ENCODE data around the gene LNP1. TPM values are rescaled to one million over a fixed set of nuclear protein-coding genes. Genes with fewer than 3 reads are reported as not detected.
"Not testable (repeated sequence)": the region's sequence is repeated elsewhere in the genome, so short reads cannot be mapped to it uniquely, and the experiment has no call there.

The LNP1 gene
- total and polyA plus RNA-seq, 4 donors: 2.8 to 12.8 (median 5.8) TPM

DNA sequence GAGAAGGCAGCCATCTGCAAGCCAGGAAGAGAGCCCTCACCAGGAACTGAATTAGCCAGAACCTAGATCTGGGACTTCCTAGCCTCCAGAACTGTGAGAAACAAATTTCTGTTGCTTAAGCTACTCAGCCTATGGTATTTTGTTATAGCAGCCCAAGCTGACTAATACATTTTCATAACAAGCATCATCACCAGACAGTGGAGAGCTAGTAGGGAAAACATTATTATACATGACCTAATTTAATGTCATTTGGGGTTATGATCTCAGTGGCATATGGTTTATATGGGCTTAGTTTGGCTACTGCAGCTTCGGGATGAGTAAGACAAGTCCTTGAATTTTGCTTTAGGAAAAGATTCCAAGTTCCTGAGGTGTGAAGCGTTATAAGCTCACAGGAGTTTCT, 35.6 kb downstream of the LNP1 start:
- WGBS, 2 donors: 94 to 97% methylated on average over 2 of the region's 2 CpGs
- no peaks in the 10 kb centered on the region for H3K9me3 ChIP-seq (ENCODE audit: control insufficient read depth, low read length)
- no peak overlapping the region for H3K27ac ChIP-seq (ENCODE audit: low read depth in 1 of 2, low read length in 2 of 2)
- no peaks in the 10 kb centered on the region for H3K27me3 ChIP-seq (ENCODE audit: control insufficient read depth in 1 of 2, insufficient read depth in 2 of 2, low read length in 1 of 2)
- DNase-seq (no peak), ATAC-seq (ENCODE audit: low FRiP score) (no peak)
- intact Hi-C loops (cut with DNase I): no loop called here
- no peaks in the 10 kb centered on the region for H3K36me3 ChIP-seq (ENCODE audit: control insufficient read depth in 1 of 2, insufficient read depth in 2 of 2, low read length in 1 of 2)
- no peak overlapping the region for H3K4me3 ChIP-seq (ENCODE audit: low read length in 2 of 2)
- H3K4me1 ChIP-seq (ENCODE audit: control insufficient read depth in 1 of 2, insufficient read depth in 2 of 2, low read length in 2 of 2): peaks cover 0 to 2% of the 10 kb centered on the region in 2 donors

DNA sequence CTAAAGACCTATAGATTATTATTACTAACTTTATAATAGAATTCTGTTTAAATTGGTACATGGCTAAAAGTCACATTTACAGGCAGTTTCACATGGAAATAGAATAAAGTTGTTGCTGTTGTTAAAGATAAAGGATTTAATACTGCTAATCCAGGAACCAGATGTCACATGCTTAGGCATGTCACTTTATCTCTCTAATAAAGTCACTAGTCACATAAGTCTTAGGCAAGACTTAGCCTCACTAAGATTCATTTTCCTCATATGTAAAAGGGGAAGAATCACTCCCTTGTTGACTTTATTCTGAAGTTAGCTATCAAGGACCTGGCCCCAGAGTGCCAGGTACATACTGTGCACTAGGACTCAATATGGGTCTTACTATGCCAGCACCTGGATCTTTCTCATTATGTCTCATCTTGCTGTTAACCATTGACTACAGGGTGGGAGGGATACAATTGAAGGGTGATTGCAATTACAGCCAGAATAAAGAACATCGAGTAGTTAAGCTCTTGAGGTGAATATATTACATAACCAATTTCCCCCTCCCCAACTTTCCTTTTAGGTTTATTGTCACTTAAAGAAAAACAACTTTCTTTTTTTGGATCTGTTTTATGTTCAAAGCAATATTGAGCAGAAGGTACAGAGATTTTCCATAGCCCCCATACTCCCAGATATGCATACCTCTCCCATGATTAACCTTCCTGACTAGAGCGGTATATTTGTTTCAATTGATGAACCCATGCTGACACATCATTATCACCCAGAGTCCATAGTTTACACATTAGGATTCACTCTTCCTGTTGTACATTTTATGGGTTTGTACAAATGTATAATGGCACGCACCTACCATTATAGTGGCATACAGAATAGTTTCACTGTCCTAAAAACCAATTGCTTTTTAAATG, 36.6 kb downstream of the LNP1 start:
- WGBS, 2 donors: 95 to 96% methylated on average over 3 of the region's 3 CpGs
- no peaks in the 10 kb centered on the region for H3K27me3 ChIP-seq (ENCODE audit: control insufficient read depth in 1 of 2, insufficient read depth in 2 of 2, low read length in 1 of 2)
- peaks cover 0 to 2% of the 10 kb centered on the region in 2 donors for H3K4me1 ChIP-seq (ENCODE audit: control insufficient read depth in 1 of 2, insufficient read depth in 2 of 2, low read length in 2 of 2)
- intact Hi-C loops (cut with DNase I): no loop called here
- no peak overlapping the region for H3K4me3 ChIP-seq (ENCODE audit: low read length in 2 of 2)
- DNase-seq (no peak), ATAC-seq (ENCODE audit: low FRiP score) (no peak)
- H3K27ac ChIP-seq (ENCODE audit: low read depth in 1 of 2, low read length in 2 of 2): no peak overlapping the region
- no peaks in the 10 kb centered on the region for H3K36me3 ChIP-seq (ENCODE audit: control insufficient read depth in 1 of 2, insufficient read depth in 2 of 2, low read length in 1 of 2)
- no peaks in the 10 kb centered on the region for H3K9me3 ChIP-seq (ENCODE audit: control insufficient read depth, low read length)

GRCh38 chr3:100438623-100438974, 37.3 kb downstream of the LNP1 start:
- Histone ChIP-seq H3K4me1 (ENCODE audit: control insufficient read depth in 1 of 2, insufficient read depth in 2 of 2, low read length in 2 of 2) (peaks cover 0 to 2% of the 10 kb centered on the region in 2 donors), H3K27ac (ENCODE audit: low read depth in 1 of 2, low read length in 2 of 2) (no peak overlapping the region), H3K9me3 (ENCODE audit: control insufficient read depth, low read length) (no peaks in the 10 kb centered on the region), H3K27me3 (ENCODE audit: control insufficient read depth in 1 of 2, insufficient read depth in 2 of 2, low read length in 1 of 2) (no peaks in the 10 kb centered on the region), H3K36me3 (ENCODE audit: control insufficient read depth in 1 of 2, insufficient read depth in 2 of 2, low read length in 1 of 2) (no peaks in the 10 kb centered on the region), H3K4me3 (ENCODE audit: low read length in 2 of 2) (no peak overlapping the region)
- ATAC-seq (ENCODE audit: low FRiP score) (no peak), DNase-seq (no peak)
- intact Hi-C loops (cut with DNase I): no loop called here
- 90 to 94% methylated on average over 2 of the region's 2 CpGs for WGBS, 2 donors

DNA sequence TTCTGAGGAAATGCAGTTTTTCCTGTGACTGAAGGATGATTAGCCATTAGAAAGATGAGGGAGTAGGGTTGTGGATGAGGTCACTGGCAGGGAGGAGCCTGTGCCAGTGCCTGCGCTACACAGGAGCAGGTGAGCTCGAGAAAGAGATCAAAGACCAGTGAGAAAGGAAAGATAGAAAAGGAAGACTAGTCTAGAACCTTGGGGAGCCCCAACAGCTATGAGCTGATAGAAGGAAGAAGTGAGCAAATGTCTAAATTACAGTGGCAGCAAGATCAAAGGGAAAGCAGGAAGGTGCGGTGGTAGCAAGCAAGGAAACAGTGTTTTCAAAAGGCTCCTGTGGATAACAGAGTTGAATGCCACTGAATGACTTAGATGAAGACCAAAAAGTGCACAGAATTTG, 39.6 kb downstream of the LNP1 start:
- ATAC-seq (ENCODE audit: low FRiP score) (no peak), DNase-seq (no peak)
- no peaks in the 10 kb centered on the region for H3K27me3 ChIP-seq (ENCODE audit: control insufficient read depth in 1 of 2, insufficient read depth in 2 of 2, low read length in 1 of 2)
- H3K4me3 ChIP-seq (ENCODE audit: low read length in 2 of 2): no peak overlapping the region
- H3K4me1 ChIP-seq (ENCODE audit: control insufficient read depth in 1 of 2, insufficient read depth in 2 of 2, low read length in 2 of 2): peaks cover 0 to 2% of the 10 kb centered on the region in 2 donors
- intact Hi-C loops (cut with DNase I): no loop called here
- WGBS, 2 donors: 90 to 96% methylated on average over 3 of the region's 3 CpGs
- H3K36me3 ChIP-seq (ENCODE audit: control insufficient read depth in 1 of 2, insufficient read depth in 2 of 2, low read length in 1 of 2): no peaks in the 10 kb centered on the region
- no peak overlapping the region for H3K27ac ChIP-seq (ENCODE audit: low read depth in 1 of 2, low read length in 2 of 2)
- no peaks in the 10 kb centered on the region for H3K9me3 ChIP-seq (ENCODE audit: control insufficient read depth, low read length)

- Histone ChIP-seq H3K27ac (ENCODE audit: low read depth in 1 of 2, low read length in 2 of 2) (no peak overlapping the region), H3K9me3 (ENCODE audit: control insufficient read depth, low read length) (no peaks in the 10 kb centered on the region), H3K27me3 (ENCODE audit: control insufficient read depth in 1 of 2, insufficient read depth in 2 of 2, low read length in 1 of 2) (no peaks in the 10 kb centered on the region), H3K4me3 (ENCODE audit: low read length in 2 of 2) (no peak overlapping the region), H3K4me1 (ENCODE audit: control insufficient read depth in 1 of 2, insufficient read depth in 2 of 2, low read length in 2 of 2) (peaks cover 0 to 2% of the 10 kb centered on the region in 2 donors), H3K36me3 (ENCODE audit: control insufficient read depth in 1 of 2, insufficient read depth in 2 of 2, low read length in 1 of 2) (no peaks in the 10 kb centered on the region)
- intact Hi-C loops (cut with DNase I): no loop called here
- ATAC-seq (ENCODE audit: low FRiP score) (no peak), DNase-seq (no peak)
Measured at GRCh38 chr3:100443690-100444089, 42.4 kb downstream of the LNP1 start.

DNA sequence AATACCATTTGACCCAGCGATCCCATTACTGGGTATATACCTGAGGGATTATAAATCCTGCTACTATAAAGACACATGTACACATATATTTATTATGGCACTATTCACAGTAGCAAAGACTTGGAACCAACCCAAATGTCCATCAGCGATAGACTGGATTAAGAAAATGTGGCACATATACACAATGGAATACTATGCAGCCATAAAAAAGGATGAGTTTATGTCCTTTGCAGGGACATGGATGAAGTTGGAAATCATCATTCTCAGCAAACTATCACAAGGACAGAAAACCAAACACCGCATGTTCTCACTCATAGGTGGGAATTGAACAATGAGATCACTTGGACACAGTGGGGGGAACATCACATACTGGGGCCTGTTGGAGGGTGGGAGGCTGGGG, 45.7 kb downstream of the LNP1 start:
- ATAC-seq (ENCODE audit: low FRiP score); H3K4me3 ChIP-seq (ENCODE audit: low read length in 2 of 2); H3K27me3 ChIP-seq (ENCODE audit: control insufficient read depth in 1 of 2, insufficient read depth in 2 of 2, low read length in 1 of 2); intact Hi-C loops (cut with DNase I); H3K27ac ChIP-seq (ENCODE audit: low read depth in 1 of 2, low read length in 2 of 2); H3K36me3 ChIP-seq (ENCODE audit: control insufficient read depth in 1 of 2, insufficient read depth in 2 of 2, low read length in 1 of 2); H3K9me3 ChIP-seq (ENCODE audit: control insufficient read depth, low read length); DNase-seq; H3K4me1 ChIP-seq (ENCODE audit: control insufficient read depth in 1 of 2, insufficient read depth in 2 of 2, low read length in 2 of 2): not testable (repeated sequence)
- 99% methylated on average over 3 of the region's 3 CpGs for WGBS, 2 donors

DNA sequence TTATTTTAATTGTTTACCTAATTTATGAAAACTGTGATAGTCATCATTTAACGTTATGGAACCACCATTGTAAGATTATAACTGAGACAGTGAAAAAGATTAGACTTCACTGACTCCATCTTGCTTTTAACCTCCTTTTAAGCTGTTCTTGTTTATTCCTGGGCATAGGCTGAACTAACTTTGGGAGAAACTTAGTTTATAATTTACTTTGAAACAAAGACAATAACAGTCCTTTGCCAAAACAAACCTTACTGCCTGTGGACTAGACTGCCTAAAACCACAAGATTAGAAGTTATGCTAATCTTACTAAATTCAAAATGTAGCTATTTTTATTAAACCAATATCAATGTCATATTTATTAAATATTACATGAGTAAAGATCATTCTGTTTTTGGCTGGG, 46.7 kb downstream of the LNP1 start:
- intact Hi-C loops (cut with DNase I): no loop called here
- H3K9me3 ChIP-seq (ENCODE audit: control insufficient read depth, low read length): no peaks in the 10 kb centered on the region
- 10 to 21% methylated on average over 1 of the region's 1 CpG for WGBS, 2 donors
- no peak overlapping the region for H3K4me3 ChIP-seq (ENCODE audit: low read length in 2 of 2)
- H3K36me3 ChIP-seq (ENCODE audit: control insufficient read depth in 1 of 2, insufficient read depth in 2 of 2, low read length in 1 of 2): peaks cover 0 to 2% of the 10 kb centered on the region in 2 donors
- ATAC-seq (ENCODE audit: low FRiP score) (no peak), DNase-seq (no peak)
- no peaks in the 10 kb centered on the region for H3K4me1 ChIP-seq (ENCODE audit: control insufficient read depth in 1 of 2, insufficient read depth in 2 of 2, low read length in 2 of 2)
- H3K27me3 ChIP-seq (ENCODE audit: control insufficient read depth in 1 of 2, insufficient read depth in 2 of 2, low read length in 1 of 2): no peaks in the 10 kb centered on the region
- H3K27ac ChIP-seq (ENCODE audit: low read depth in 1 of 2, low read length in 2 of 2): no peak overlapping the region

DNA sequence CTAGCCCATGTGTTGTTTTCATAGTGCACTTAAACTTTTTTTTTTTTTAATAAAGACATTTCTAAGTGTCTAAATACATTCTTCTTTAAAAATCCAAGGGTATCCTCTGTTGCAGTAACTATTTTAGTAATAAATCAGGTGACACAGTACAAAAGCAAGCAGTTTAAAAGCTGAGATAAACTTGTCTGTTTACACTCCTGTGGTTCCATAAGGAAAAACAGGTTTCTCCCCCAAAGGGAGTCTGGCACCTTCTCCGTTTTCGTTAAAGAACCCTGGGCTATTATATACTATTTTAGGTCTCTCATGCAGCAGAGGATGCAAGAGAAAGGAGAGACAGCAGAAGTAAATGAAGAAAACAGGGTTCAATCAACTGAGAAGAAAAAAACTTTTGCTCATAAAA, 47.9 kb downstream of the LNP1 start:
- 45 to 51% methylated on average over 2 of the region's 2 CpGs for WGBS, 2 donors
- no peak overlapping the region for H3K4me3 ChIP-seq (ENCODE audit: low read length in 2 of 2)
- H3K27ac ChIP-seq (ENCODE audit: low read depth in 1 of 2, low read length in 2 of 2): no peak overlapping the region
- intact Hi-C loops (cut with DNase I): no loop called here
- no peaks in the 10 kb centered on the region for H3K4me1 ChIP-seq (ENCODE audit: control insufficient read depth in 1 of 2, insufficient read depth in 2 of 2, low read length in 2 of 2)
- ATAC-seq (ENCODE audit: low FRiP score) (no peak), DNase-seq (no peak)
- H3K36me3 ChIP-seq (ENCODE audit: control insufficient read depth in 1 of 2, insufficient read depth in 2 of 2, low read length in 1 of 2): peaks cover 0 to 2% of the 10 kb centered on the region in 2 donors
- H3K27me3 ChIP-seq (ENCODE audit: control insufficient read depth in 1 of 2, insufficient read depth in 2 of 2, low read length in 1 of 2): no peaks in the 10 kb centered on the region
- H3K9me3 ChIP-seq (ENCODE audit: control insufficient read depth, low read length): no peaks in the 10 kb centered on the region

- no peaks in the 10 kb centered on the region for H3K9me3 ChIP-seq (ENCODE audit: control insufficient read depth, low read length)
- 83 to 85% methylated on average over 4 of the region's 4 CpGs for WGBS, 2 donors
- intact Hi-C loops (cut with DNase I): no loop called here
- no peak for DNase-seq
- ATAC-seq (ENCODE audit: low FRiP score): no peak
- H3K4me1 ChIP-seq (ENCODE audit: control insufficient read depth in 1 of 2, insufficient read depth in 2 of 2, low read length in 2 of 2): no peaks in the 10 kb centered on the region
- H3K36me3 ChIP-seq (ENCODE audit: control insufficient read depth in 1 of 2, insufficient read depth in 2 of 2, low read length in 1 of 2): peaks cover 0 to 2% of the 10 kb centered on the region in 2 donors
- no peak overlapping the region for H3K27ac ChIP-seq (ENCODE audit: low read depth in 1 of 2, low read length in 2 of 2)
- H3K27me3 ChIP-seq (ENCODE audit: control insufficient read depth in 1 of 2, insufficient read depth in 2 of 2, low read length in 1 of 2): no peaks in the 10 kb centered on the region
- H3K4me3 ChIP-seq (ENCODE audit: low read length in 2 of 2): no peak overlapping the region
Measured at GRCh38 chr3:100454677-100455076, 53.3 kb downstream of the LNP1 start.

Data from aorta (tissue), 5 donors.